ENCODE data around the gene ASIC1. TPM values are rescaled to one million over a fixed set of nuclear protein-coding genes. Genes with fewer than 3 reads are reported as not detected.

Gene ASIC1
- total RNA-seq, 1 experiment from 2014 or later: 6.0 TPM

GRCh38 chr12:50111395-50111692 is 53.9 kb downstream of the ASIC1 start:
- H3K79me2 ChIP-seq (ENCODE audit: low read length): peaks cover 38% of the 10 kb centered on the region
- H3K27me3 ChIP-seq (ENCODE audit: low read length): no peaks in the 10 kb centered on the region
- H4K20me1 ChIP-seq (ENCODE audit: low read length): 0 out of 2 replicates have a peak, but pooled peaks cover 5% of the 10 kb centered on the region
- POLR2A ChIA-PET (ENCODE audit: unreplicated experiment): interaction anchor here (0.6 to 1.4 kb wide), 3 partner anchors 27 to 426 kb away, joined by 3 to 29 read pairs (median 4); partner anchors contain the start of genes CERS5 and SMARCD1
- H3K36me3 ChIP-seq (ENCODE audit: low read depth, low read length): no peaks in the 10 kb centered on the region; the same call in 1 of the 2 replicates
- H3F3A ChIP-seq (ENCODE audit: low read length, unreplicated experiment): no peaks in the 10 kb centered on the region
- H2AFZ ChIP-seq (ENCODE audit: low read length): peak overlapping the region; percentile 48; the same call in 1 of the 2 replicates
- intact Hi-C loops (cut with micrococcal nuclease): loop anchor here (5.0 kb wide), 1 partner anchor 34 kb away; no protein-coding TSS in a partner anchor
- H3K9me3 ChIP-seq (ENCODE audit: low read length): no peaks in the 10 kb centered on the region
- BruUV-seq (replicated peaks): no TSS peak
- DNase-seq (no peak), ATAC-seq (no peak)
- CTCF ChIA-PET: interaction anchor here (0.6 to 1.8 kb wide), 7 partner anchors 16 to 345 kb away, joined by 3 to 22 read pairs (median 6); partner anchors contain the start of gene SMARCD1
- H3K4me3 ChIP-seq (ENCODE audit: low read length): peak overlapping the region; percentile 95; the same call in 1 of the 2 replicates
- H3K9me2 ChIP-seq (replicated peaks; ENCODE audit: low read length): no peaks in the 10 kb centered on the region
- H3K4me2 ChIP-seq (ENCODE audit: low read length): peak overlapping the region; percentile 46
- no peak overlapping the region for H3K9ac ChIP-seq (ENCODE audit: low read length)
- H3K4me1 ChIP-seq (ENCODE audit: insufficient read depth, low read length): peaks cover 14% of the 10 kb centered on the region; the same call in 1 of the 2 replicates
- no peak overlapping the region for H3K27ac ChIP-seq (ENCODE audit: low read length)
- no peak for TF ChIP-seq CTCF (conservative IDR thresholded peaks at IDR 0.05; ENCODE audit: low read depth, low read length)
- TF ChIP-seq EZH2phosphoT487 (IDR thresholded peaks at IDR 0.05; ENCODE audit: borderline replicate concordance, low read length): no peak
- TF ChIP-seq EZH2 (IDR thresholded peaks at IDR 0.05; ENCODE audit: low read length, unreplicated experiment): no peak

- peak; percentile 92 for ATAC-seq
- Histone ChIP-seq H3K4me2 (ENCODE audit: low read length) (peak within 1 kb of the TSS; percentile 94), H3K79me2 (ENCODE audit: low read length) (peaks cover 43% of the 10 kb centered on the region), H3K4me1 (ENCODE audit: insufficient read depth, low read length) (peaks cover 14% of the 10 kb centered on the region; the same call in 1 of the 2 replicates), H3K27me3 (ENCODE audit: low read length) (no peaks in the 10 kb centered on the region), H3K9me3 (ENCODE audit: low read length) (no peaks in the 10 kb centered on the region), H3K27ac (ENCODE audit: low read length) (peak within 1 kb of the TSS; percentile 70), H3K9me2 (replicated peaks; ENCODE audit: low read length) (no peaks in the 10 kb centered on the region), H3F3A (ENCODE audit: low read length, unreplicated experiment) (no peaks in the 10 kb centered on the region), H3K36me3 (ENCODE audit: low read depth, low read length) (no peaks in the 10 kb centered on the region; the same call in 1 of the 2 replicates), H3K9ac (ENCODE audit: low read length) (peak within 1 kb of the TSS; percentile 86), H2AFZ (ENCODE audit: low read length) (peak within 1 kb of the TSS; percentile 80), H3K4me3 (ENCODE audit: low read length) (peak within 1 kb of the TSS; percentile 95), H4K20me1 (ENCODE audit: low read length) (0 out of 2 replicates have a peak, but pooled peaks cover 5% of the 10 kb centered on the region)
- BruUV-seq (replicated peaks): no TSS peak
- ChIA-PET POLR2A (ENCODE audit: unreplicated experiment) (interaction anchor here (0.5 to 1.4 kb wide), 6 partner anchors 27 to 426 kb away, joined by 3 to 29 read pairs (median 3); partner anchors contain the start of genes CERS5 and SMARCD1), CTCF (interaction anchor here (0.5 to 1.8 kb wide), 12 partner anchors 10 to 346 kb away, joined by 3 to 22 read pairs (median 4); partner anchors contain the start of genes CERS5 and SMARCD1)
- intact Hi-C loops (cut with micrococcal nuclease): loop anchor here (1.0 to 5.0 kb wide), 2 partner anchors 24 to 35 kb away; no protein-coding TSS in a partner anchor
- TF ChIP-seq EZH2phosphoT487 (IDR thresholded peaks at IDR 0.05; ENCODE audit: borderline replicate concordance, low read length): no peak
- TF ChIP-seq EZH2 (IDR thresholded peaks at IDR 0.05; ENCODE audit: low read length, unreplicated experiment): no peak
- TF ChIP-seq CTCF (conservative IDR thresholded peaks at IDR 0.05; ENCODE audit: low read depth, low read length): peak; percentile 92
- peak; percentile 100 for DNase-seq
These were observed 54.5 kb downstream of the ASIC1 start, which contains the start of gene COX14 for GRCh38 chr12:50111693-50112455. TSS of gene COX14 (plus strand) at chr12:50112236. CDS start at chr12:50120044, 7,808 bp downstream.

Data from PC-3 (cell line).